HG03342 (cell line): Measurements from ENCODE around the gene C4orf17.
"Not testable (repeated sequence)": the region's sequence is repeated elsewhere in the genome, so short reads cannot be mapped to it uniquely, and the experiment has no call there.

Experiments
- ATAC-seq: cut with Tn5 transposase; IDR thresholded peaks from one replicate; pipeline ENCODE4 v1.9.1; 2021; ENCODE audit warnings: mild to moderate bottlenecking, moderate library complexity; ENCODE audit not compliant: unreplicated experiment

The C4orf17 gene

DNA sequence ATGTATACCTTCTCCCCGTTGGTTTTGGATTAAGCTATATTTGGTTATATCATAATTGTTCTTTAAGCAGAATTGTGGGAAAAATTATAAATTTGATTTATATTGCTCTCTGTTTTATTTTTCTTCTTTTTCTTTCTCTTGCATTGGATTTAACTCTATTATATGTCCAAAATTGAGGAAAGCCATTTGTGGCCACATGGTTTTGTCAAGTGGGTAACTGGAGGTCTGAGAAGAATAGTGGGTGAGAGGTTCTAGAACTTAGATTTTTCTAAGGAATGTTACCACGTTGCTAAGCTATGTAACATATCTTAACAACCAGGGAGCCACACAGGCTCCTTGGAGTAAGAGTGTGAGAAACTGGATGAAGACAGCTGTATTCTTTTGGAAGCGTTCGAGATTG lies at the start of gene C4orf17:
C4orf17 (plus strand) TSS at position 301 of the 400 bp plus-strand sequence. CDS start 2,061 bp downstream, outside the sequence.
- ATAC-seq, result no peak

DNA sequence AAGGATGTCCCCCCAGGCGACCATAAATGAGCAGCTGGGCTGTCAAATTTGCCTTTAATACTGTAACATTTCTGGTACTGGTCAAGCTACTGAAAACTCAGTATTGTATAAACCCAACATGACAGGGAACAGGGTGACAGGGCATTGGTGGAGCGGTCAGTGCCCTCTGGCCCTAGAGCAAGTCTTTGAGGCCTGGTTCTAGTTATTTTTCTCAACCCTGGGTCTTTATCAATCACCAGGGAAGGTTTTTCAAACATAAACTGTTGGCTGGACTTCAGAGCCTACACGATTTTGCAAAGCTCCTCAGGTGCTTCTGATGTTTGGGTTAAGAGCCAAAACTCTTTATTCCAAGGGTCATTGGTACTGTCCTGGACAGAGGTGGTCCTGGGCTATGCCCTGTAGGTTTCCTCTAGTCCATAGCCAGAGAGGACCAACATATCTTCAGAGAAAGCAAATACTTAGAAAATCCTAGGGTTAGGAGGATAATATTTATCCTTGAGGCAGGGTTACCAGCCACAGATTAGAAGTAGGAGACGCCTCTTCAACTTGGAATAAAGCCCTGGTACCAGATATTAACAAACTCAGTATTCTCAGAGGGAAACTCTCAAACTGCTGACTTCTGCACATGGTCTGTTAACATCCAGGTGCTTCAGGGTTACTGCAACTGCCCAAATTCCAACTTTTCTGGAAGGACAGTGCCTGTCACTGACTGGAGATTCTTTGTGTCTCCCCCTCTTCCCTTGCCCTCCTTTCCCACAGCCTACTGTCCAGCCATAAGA lies 49.0 kb upstream of the C4orf17 start:
- no peak for ATAC-seq

- peak; percentile 95 for ATAC-seq
These were observed 47.9 kb upstream of the C4orf17 start for GRCh38 chr4:99462875-99463464.

DNA sequence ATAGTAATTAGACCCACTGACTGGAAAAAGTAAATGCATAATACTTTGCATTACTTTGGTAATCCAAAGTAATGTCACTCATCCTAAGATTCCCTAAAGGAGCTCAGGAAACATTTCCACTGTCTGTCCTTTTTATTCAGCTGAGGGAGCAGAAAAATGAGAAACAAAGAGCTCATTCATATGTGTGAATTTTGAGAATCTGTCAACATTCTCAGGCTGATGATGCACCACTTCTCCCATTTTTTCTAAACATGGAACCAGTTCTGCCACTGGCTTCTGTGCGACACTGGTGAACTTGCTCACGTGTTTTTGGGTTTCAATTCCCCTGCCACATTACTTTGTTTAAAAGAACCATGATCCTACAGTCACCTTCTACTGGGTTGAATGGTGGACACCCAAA lies 47.3 kb upstream of the C4orf17 start:
- ATAC-seq, result no peak

- no peak for ATAC-seq
These were observed 42.9 kb upstream of the C4orf17 start for GRCh38 chr4:99467887-99468286.

DNA sequence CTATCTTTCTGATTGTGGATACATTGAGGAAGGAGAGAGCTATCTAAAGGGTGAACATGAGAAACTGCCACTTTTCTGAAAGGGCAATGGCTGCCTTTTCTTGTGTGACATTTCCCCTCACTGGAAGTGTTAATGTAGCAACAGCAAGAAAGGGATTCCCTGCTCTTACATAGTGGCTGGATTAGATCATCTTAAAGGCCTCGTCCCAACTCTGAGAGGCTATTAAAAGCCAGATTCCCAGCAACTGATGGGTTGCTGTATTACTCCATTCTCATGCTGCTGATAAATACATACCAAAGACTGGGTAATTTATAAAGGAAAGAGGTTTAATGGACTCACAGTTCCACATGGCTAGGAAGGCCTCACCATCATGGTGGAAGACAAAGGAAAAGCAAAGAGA lies 41.9 kb upstream of the C4orf17 start:
- ATAC-seq, result no peak

GRCh38 chr4:99471349-99471748 lies 39.5 kb upstream of the C4orf17 start:
- ATAC-seq, result no peak

DNA sequence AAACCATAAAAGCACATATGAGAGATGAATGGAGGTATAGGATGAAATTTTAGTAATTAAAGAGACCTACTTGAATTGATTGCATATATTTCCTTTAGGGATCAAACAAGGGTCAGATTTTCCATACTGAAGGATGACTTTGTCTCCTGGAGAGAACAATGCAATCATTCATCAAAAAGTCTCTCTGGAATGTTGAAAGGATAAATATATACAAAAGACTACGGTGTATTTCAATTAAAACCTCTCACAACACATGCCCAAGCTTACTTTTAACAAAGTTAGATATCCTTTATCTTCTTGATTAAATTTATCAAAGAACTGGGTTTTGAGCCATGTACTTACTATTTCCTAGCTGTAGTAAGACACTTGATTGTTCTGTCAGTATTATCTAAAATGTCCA lies 38.9 kb upstream of the C4orf17 start:
- no peak for ATAC-seq

- no peak for ATAC-seq
These were observed 37.7 kb upstream of the C4orf17 start for GRCh38 chr4:99473131-99473530.

DNA sequence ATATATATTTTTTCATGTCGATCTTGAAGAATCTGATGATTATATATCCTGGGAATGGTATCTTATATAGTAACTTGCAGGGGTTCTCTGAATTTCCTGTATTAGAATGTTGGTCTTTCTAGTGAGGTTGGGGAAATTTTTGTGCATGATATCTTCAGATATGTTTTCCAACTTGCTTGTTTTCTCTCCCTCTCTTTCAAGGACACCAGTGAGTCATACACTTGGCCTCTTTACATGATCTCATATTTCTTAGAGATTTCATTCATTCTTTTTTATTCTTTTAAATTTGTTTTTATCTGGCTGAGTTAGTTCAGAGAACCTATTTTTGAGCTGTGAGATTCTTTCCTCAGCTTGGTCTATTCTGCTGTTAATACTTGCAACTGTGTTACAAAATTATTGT lies 27.2 kb upstream of the C4orf17 start:
- ATAC-seq, result no peak

DNA sequence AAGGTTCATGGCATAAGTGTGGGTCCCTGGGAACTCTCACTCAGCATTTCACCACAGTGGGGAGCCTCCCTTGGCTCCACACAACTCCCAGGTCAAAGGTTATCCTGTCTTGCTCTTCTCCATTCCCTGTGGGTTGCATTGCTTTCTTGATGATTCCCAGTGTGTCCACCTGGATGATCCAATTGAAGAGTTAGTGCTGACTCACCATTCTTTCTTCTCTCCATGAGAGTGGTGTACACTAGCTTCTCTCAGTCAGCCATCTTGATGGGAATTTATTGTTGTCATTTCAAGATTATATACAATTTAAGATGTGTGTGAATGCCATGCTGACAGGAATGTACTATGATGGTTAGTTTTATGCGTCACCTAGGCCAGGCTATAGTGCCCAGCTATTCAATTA lies 25.6 kb upstream of the C4orf17 start:
- no peak for ATAC-seq

DNA sequence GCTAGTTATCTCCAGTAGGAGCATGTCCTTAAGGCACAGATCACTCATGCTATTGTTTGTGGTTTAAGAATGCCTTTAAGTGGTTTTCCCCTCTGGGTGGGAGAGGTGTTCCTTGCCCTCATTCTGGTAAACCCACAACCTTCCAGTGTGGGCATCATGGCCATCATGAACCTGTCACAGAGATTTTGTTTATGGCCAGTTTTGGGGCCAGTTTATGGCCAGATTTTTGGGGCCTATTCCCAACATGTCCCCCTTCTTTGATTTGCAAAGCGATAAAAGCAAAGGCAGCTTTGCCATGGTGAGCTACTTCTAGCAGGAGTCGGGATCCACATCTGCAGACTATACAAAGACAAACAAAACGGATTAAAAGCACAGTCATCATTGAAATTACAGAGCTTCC lies 24.2 kb upstream of the C4orf17 start:
- ATAC-seq, result not testable (repeated sequence)

DNA sequence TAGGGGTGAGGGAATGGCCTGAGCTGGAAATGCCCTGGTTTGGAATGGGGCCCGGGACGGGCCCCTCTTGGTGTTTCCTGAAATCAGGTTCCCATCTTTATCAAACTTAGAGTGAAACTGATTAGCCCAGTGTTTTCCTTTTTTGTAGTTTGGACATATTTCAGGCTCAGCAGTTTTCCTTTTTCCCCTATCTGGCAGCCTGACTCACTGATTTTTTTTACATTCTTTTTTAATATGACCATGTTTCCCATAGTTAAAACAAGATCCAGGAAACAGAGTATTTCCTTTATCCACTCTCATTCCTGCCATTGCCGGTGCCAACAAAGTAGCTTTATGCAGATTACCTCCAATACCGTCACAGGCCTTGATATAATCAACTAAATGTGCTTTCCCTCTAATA lies 20.5 kb upstream of the C4orf17 start:
- ATAC-seq, result no peak

DNA sequence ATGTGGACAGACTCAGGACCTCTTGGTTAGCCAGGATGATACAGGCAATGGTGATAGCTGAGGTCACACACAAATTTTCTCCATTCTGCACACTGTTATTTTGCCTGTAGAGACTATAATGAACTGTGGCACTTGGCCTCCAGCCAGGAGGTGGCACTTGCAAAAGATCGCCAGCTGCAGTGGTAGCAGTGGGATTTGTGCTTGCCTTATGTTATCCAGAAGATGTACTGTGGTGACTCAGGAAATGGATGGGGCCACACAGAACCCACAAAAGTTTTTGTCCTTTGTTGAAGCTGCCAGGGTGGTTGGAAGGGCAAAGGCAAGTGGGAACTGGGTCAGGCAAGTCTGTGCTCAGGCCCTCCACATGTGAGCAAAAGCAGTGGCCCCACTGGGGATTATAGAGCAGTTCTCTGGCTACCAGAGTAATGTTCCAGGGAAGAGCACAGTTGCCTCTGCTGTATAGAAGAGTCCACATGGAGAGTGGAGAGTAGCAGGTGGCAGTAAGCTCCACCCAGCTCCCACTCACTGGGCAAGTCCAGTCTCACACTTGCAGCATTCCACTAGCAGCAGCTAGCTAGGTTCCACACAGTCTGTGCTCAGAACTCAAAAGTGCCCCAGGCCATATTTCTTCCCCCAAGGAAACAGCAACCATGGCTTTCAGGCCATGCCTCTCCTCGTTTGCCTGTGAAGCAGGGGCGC lies 5.9 kb upstream of the C4orf17 start:
- no peak for ATAC-seq

GRCh38 chr4:99506781-99507180 lies 4.0 kb upstream of the C4orf17 start:
- ATAC-seq, result no peak

DNA sequence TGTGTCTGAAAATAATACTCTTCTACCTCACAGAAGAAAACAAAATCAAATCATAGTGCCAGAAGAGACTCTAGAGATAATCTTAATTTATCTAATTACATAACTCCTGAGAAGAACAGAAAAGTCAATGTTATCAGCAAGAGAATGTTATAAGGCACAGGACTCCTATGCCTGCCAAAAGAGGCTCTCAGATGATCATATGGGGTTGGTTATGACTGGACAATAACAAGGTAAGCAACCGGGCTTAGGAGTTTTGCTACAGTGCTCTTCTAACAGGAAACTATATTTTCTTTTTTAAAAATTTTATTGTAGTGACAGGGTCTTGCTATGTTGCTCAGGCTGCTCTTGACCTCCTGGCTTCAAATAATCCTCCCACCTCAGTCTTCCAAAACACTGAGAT lies 3.5 kb upstream of the C4orf17 start:
- ATAC-seq, result no peak

DNA sequence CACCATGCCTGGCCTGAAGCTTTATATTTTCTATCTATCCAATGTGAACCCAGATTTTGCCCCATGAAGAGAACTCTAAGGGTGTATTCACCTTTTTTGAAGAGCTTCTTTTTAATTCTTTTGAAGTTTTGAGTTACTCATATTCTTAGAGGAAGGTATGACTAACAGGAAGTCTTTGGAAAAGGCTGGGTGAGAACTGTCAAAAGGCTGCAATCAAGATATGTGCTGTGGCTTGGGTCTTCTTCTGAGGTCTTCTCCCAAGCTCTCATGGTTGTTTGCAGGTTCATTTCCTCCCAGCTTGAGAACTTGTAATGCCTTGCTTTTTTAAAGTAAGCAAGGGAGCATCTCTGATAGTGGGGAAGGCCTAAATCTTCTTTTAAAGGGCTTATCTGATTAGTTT lies 3.1 kb upstream of the C4orf17 start:
- ATAC-seq, result no peak

- no peak for ATAC-seq
These were observed 7.9 kb downstream of the C4orf17 start for GRCh38 chr4:99518601-99519295.

DNA sequence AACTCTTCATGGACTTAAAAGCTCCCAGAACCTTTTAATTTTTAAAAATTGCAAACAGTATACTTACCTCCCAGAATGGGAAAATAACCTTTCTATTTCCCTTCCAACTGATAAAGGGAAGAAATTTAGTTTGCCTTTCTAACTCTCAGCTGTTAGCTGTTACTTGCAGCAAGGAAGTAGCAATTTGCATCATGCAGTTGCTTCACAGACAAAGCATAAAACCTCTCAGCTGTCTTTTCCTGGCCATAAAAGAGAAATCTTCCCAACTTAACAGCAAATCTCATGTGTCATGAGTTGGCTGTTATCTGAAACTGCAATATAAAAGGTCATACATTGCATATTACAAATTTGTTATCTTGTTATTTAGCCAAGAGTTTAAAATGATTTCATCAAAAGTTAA lies 18.4 kb downstream of the C4orf17 start:
- no peak for ATAC-seq

DNA sequence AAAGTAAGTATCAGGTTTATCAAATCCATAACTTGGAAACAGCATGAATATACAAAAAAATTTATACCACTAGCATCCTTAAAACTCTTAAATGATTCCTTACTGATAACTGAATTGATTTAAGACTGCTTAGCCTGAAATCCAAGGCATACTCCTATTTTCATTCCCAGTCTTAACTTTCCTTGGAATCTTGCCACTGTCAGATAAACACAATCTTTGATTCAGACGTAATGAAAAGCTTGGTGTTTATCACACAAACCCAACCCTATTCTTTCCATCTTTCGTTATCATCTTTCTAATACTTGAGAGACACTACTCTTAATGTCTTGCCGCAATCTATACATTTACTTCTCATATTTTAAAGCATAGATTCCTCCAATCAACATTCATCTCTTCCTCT lies 19.1 kb downstream of the C4orf17 start:
- ATAC-seq, result no peak

DNA sequence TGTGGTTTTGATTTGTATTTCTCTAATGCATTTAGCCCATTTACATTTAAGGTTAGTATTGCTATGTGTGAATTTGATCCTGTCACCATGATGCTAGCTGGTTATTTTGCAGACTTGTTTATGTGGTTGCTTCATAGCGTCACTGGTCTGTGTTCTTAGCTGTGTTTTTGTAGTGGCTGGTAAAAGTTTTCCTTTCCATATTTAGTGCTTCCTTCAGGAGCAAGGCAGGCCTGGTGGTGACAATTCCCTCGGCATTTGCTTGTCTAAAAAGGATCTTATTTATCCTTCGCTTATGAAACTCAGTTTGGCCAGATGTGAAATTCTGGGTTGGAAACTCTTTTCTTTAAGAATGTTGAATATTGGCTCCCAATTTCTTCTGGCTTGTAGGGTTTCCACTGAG lies 23.9 kb downstream of the C4orf17 start:
- ATAC-seq, result not testable (repeated sequence)
